Smooth muscle cell (in vitro differentiated cells): ENCODE measurements around the gene OR5D16. TPM values are rescaled to one million over a fixed set of nuclear protein-coding genes. Genes with fewer than 3 reads are reported as not detected.
"Not testable (repeated sequence)": the region's sequence is repeated elsewhere in the genome, so short reads cannot be mapped to it uniquely, and the experiment has no call there.

Source experiments
- DNase-seq: peaks from one replicate; lab custom pipeline; 2025; ENCODE audit not compliant: unreplicated experiment; lab: John Stamatoyannopoulos, UW
- H2AFZ ChIP-seq: fragments of 200-600 bp; sonication (generic); 2 replicates; pipeline ENCODE4 v1.6.0; 2016; ENCODE audit warnings: antibody characterized with exemption, low read depth, mild to moderate bottlenecking
- H3F3A ChIP-seq: fragments of 200-600 bp; sonication (generic); 2 replicates; pipeline ENCODE4 v1.6.0; 2017; ENCODE audit warnings: antibody characterized with exemption, low read depth
- H3K27ac ChIP-seq: fragments of 200-600 bp; sonication (generic); 2 replicates; pipeline ENCODE4 v1.5.1; 2016; ENCODE audit warnings: low read depth, mild to moderate bottlenecking
- H3K27me3 ChIP-seq: fragments of 200-600 bp; sonication (generic); 2 replicates; pipeline ENCODE4 v1.6.1; 2016; ENCODE audit warnings: low read depth, mild to moderate bottlenecking
- H3K36me3 ChIP-seq: fragments of 200-600 bp; sonication (generic); 2 replicates; pipeline ENCODE4 v1.5.1; 2016; ENCODE audit warnings: low read depth
- H3K4me1 ChIP-seq: fragments of 200-600 bp; sonication (generic); 2 replicates; pipeline ENCODE4 v1.5.1; 2016; ENCODE audit warnings: low read depth
- H3K4me2 ChIP-seq: fragments of 200-600 bp; sonication (generic); 2 replicates; pipeline ENCODE4 v1.6.0; 2016; ENCODE audit warnings: mild to moderate bottlenecking
- H3K4me3 ChIP-seq: fragments of 200-600 bp; sonication (generic); 2 replicates; pipeline ENCODE4 v1.5.1; 2016; ENCODE audit warnings: mild to moderate bottlenecking
- H3K79me2 ChIP-seq: fragments of 200-600 bp; sonication (generic); 2 replicates; pipeline ENCODE4 v1.6.0; 2016; ENCODE audit warnings: low read depth, mild to moderate bottlenecking
- H3K9ac ChIP-seq: fragments of 200-600 bp; sonication (generic); 2 replicates; pipeline ENCODE4 v1.6.0; 2016; ENCODE audit warnings: low read depth
- H3K9me3 ChIP-seq: fragments of 200-600 bp; sonication (generic); replicated peaks from 2 replicates; pipeline ENCODE4 v1.5.1; 2016; ENCODE audit warnings: low read depth
- H4K20me1 ChIP-seq: fragments of 200-600 bp; sonication (generic); 2 replicates; pipeline ENCODE4 v1.6.0; 2016; ENCODE audit warnings: low read depth
- CTCF ChIP-seq: fragments of 200-600 bp; sonication (generic); IDR thresholded peaks from 2 replicates; pipeline ENCODE4 v1.5.1; 2017; ENCODE audit warnings: borderline replicate concordance, mild to moderate bottlenecking, antibody characterized with exemption; ENCODE audit not compliant: insufficient read depth, poor library complexity, severe bottlenecking
- WGBS: methylation state at CpG from one replicate; pipeline ENCODE4 v1.1.7; 2016; ENCODE audit warnings: low lambda C conversion rate; 5-methylcytosine and 5-hydroxymethylcytosine counted together
- polyA plus RNA-seq: library from polyadenylated mRNA; unstranded; fragments of >200 nt; fragmentation: Nextera tagmentation; extraction: Ambion mirVana; gene quantifications from 2 replicates; pipeline ENCODE4 v1.2.1, GENCODE V29; 2016
- total RNA-seq: library from RNA; depleted of rRNA; stranded (reverse); fragments of >200 nt; gene quantifications from 2 replicates; pipeline ENCODE4 v1.2.3, GENCODE V29; 2014

The OR5D16 gene
- total and polyA plus RNA-seq, 2 experiments from 2014 or later: not detected

DNA sequence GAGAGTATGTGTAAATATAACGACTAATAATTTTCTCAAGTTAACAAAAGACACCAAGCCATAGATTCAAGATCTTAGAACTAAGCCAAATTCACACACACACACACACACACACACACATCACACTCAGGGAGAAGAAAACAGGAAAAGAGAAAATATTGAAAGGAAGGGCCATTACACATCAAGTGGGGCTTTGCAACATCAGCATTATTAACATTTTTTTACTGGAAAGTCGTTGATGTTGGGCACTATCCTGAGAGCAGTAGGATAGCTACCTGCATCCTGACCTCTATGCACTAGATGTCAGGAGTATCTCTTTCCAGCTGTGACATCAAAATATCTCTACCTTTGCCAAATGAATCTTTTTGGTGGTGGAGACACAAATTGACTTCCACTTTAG, 8.9 kb downstream of the OR5D16 start:
- no peak overlapping the region for H3K27ac ChIP-seq
- H2AFZ ChIP-seq: no peak overlapping the region
- H3K36me3 ChIP-seq: no peaks in the 10 kb centered on the region
- no peak for TF ChIP-seq CTCF
- H3K4me1 ChIP-seq: no peaks in the 10 kb centered on the region
- H3F3A ChIP-seq: no peaks in the 10 kb centered on the region
- H3K9ac ChIP-seq: no peak overlapping the region
- H3K4me2 ChIP-seq: no peak overlapping the region
- no peaks in the 10 kb centered on the region for H3K27me3 ChIP-seq
- no peak for DNase-seq
- H3K4me3 ChIP-seq: no peak overlapping the region
- no peaks in the 10 kb centered on the region for H3K79me2 ChIP-seq
- no peaks in the 10 kb centered on the region for H4K20me1 ChIP-seq
- peaks cover 3% of the 10 kb centered on the region for H3K9me3 ChIP-seq
- 35% methylated on average over 2 of the region's 2 CpGs for WGBS

GRCh38 chr11:55849037-55849436, 10.5 kb downstream of the OR5D16 start:
- Histone ChIP-seq H3K9me3 (peaks cover 3% of the 10 kb centered on the region), H3F3A (no peaks in the 10 kb centered on the region)
- DNase-seq: no peak

GRCh38 chr11:55852141-55852540, 13.6 kb downstream of the OR5D16 start:
- Histone ChIP-seq H3K36me3 (no peaks in the 10 kb centered on the region), H3K79me2 (no peaks in the 10 kb centered on the region), H4K20me1 (no peaks in the 10 kb centered on the region), H3F3A (no peaks in the 10 kb centered on the region), H3K4me2 (no peak overlapping the region), H2AFZ (no peak overlapping the region), H3K4me1 (no peaks in the 10 kb centered on the region), H3K4me3 (no peak overlapping the region), H3K9ac (no peak overlapping the region), H3K27ac (no peak overlapping the region), H3K27me3 (no peaks in the 10 kb centered on the region), H3K9me3 (peaks cover 6% of the 10 kb centered on the region)
- no peak for TF ChIP-seq CTCF
- 63% methylated on average over 1 of the region's 1 CpG for WGBS
- DNase-seq: no peak

More at GRCh38 chr11:55849037-55849436, 10.5 kb downstream of the OR5D16 start:
- H3K4me2 ChIP-seq: no peak overlapping the region
- H3K4me3 ChIP-seq: no peak overlapping the region
- H3K4me1 ChIP-seq: no peaks in the 10 kb centered on the region
- no peaks in the 10 kb centered on the region for H3K79me2 ChIP-seq
- no peak overlapping the region for H2AFZ ChIP-seq
- TF ChIP-seq CTCF: no peak
- no peak overlapping the region for H3K27ac ChIP-seq
- no peak overlapping the region for H3K9ac ChIP-seq
- no peaks in the 10 kb centered on the region for H4K20me1 ChIP-seq
- H3K36me3 ChIP-seq: no peaks in the 10 kb centered on the region
- no peaks in the 10 kb centered on the region for H3K27me3 ChIP-seq

GRCh38 chr11:55854704-55855103, 16.2 kb downstream of the OR5D16 start:
- H2AFZ ChIP-seq: no peak overlapping the region
- H3K4me3 ChIP-seq: no peak overlapping the region
- no peak for TF ChIP-seq CTCF
- H3K36me3 ChIP-seq: no peaks in the 10 kb centered on the region
- 14% methylated on average over 1 of the region's 1 CpG for WGBS
- no peak overlapping the region for H3K27ac ChIP-seq
- H3K4me2 ChIP-seq: no peak overlapping the region
- H3K79me2 ChIP-seq: no peaks in the 10 kb centered on the region
- H3K9me3 ChIP-seq: peaks cover 6% of the 10 kb centered on the region
- H3F3A ChIP-seq: no peaks in the 10 kb centered on the region
- no peaks in the 10 kb centered on the region for H4K20me1 ChIP-seq
- no peak overlapping the region for H3K9ac ChIP-seq
- DNase-seq: no peak
- H3K27me3 ChIP-seq: no peaks in the 10 kb centered on the region
- no peaks in the 10 kb centered on the region for H3K4me1 ChIP-seq

DNA sequence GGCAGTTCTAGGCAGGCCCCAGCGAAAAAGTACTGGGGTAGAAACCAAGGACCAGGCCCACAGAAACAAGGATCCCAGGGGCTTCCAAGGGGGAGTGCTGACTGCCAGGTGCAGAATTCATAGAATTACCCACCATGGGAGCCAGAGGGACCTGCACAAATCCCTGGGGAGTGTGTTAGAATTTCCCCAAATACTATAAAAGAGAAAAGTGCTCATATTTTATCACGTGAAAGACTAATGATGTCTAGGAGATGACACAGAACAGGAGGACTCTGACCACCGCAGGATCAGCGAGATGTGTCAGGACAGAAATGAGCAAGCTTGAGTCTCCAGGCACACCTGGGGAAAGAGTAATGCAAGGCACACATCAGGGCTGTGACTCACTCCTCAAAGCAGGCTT, 28.8 kb downstream of the OR5D16 start:
- H3K9me3 ChIP-seq, H3K36me3 ChIP-seq, H3K4me2 ChIP-seq, H3K27ac ChIP-seq, H3F3A ChIP-seq, H3K9ac ChIP-seq, H3K4me1 ChIP-seq, DNase-seq, H2AFZ ChIP-seq, H3K79me2 ChIP-seq, H3K4me3 ChIP-seq, H4K20me1 ChIP-seq, H3K27me3 ChIP-seq: not testable (repeated sequence)
- 70% methylated on average over 4 of the region's 4 CpGs for WGBS

GRCh38 chr11:55872731-55873130, 34.2 kb downstream of the OR5D16 start:
- H3F3A ChIP-seq, H3K27me3 ChIP-seq, H3K27ac ChIP-seq, H3K9me3 ChIP-seq, H4K20me1 ChIP-seq, H3K79me2 ChIP-seq, DNase-seq, H3K4me2 ChIP-seq, H3K9ac ChIP-seq, H3K36me3 ChIP-seq, H3K4me1 ChIP-seq, H3K4me3 ChIP-seq, H2AFZ ChIP-seq: not testable (repeated sequence)
- 91% methylated on average over 18 of the region's 33 CpGs for WGBS
